Epithelial cell of esophagus (primary cell): ENCODE results near the gene WDCP.

Source experiments
- DNase-seq: peaks from one replicate; pipeline ENCODE4 v3.0.0; 2010; ENCODE audit warnings: low read depth
- H3K4me3 ChIP-seq: 2 replicates; pipeline ENCODE4 v1.5.1; 2011; ENCODE audit warnings: mild to moderate bottlenecking, low read length, control low read depth
- TF ChIP-seq, protein P1 (sequence below): IDR thresholded peaks from 2 replicates; pipeline ENCODE4 v1.5.1; 2011; ENCODE audit warnings: low read depth, mild to moderate bottlenecking, low read length, control low read depth, inconsistent platforms; ENCODE audit not compliant: insufficient read depth; ENCODE audit errors: missing control alignments

Gene WDCP

DNA sequence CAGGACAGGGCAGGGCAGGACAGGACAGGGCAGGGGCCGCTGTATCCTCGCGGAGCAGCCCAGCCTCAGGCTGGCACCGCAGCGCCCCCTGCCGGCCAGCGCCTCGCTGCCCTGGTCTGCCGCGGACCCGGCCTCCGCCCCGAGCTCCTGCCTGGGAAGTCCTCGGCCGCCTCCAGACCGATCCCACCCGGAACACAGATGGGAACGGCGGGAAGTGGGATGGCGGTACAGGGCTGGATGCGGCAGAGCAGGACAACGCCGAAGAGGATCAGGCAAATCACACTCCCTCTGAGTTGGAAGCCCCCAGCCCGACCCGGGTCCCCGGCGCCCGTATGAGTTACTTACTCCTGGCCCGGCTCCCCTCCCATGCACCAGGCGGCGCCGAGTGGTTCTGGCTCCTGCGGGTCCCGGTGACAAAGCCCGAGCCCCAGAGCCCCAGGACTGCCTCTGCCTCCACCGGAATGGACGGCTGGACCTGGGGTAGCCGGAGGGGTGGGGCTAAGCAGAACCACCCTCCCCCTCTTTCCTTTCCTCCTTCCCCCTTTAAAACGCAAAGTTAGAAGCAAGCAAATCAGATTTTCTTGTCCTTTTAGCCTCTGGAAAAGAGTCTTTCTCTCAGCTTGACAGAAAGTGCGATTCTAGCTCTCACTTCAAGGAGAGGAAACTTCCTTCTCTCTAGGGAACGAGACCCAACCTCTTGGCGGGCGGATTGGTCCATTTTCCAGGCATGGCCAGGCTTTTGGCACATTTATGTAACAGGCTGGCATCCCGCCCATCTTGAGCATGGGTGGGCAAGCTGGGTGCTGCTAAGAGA lies 37.4 kb upstream of the WDCP start, which contains the start of gene TP53I3:
TP53I3 (minus strand) TSS at position 449 of the 814 bp plus-strand sequence. CDS start 508 bp downstream, outside the sequence.
- peak within 1 kb of the TSS; percentile 76 for H3K4me3 ChIP-seq
- TF ChIP-seq, protein P1, sequence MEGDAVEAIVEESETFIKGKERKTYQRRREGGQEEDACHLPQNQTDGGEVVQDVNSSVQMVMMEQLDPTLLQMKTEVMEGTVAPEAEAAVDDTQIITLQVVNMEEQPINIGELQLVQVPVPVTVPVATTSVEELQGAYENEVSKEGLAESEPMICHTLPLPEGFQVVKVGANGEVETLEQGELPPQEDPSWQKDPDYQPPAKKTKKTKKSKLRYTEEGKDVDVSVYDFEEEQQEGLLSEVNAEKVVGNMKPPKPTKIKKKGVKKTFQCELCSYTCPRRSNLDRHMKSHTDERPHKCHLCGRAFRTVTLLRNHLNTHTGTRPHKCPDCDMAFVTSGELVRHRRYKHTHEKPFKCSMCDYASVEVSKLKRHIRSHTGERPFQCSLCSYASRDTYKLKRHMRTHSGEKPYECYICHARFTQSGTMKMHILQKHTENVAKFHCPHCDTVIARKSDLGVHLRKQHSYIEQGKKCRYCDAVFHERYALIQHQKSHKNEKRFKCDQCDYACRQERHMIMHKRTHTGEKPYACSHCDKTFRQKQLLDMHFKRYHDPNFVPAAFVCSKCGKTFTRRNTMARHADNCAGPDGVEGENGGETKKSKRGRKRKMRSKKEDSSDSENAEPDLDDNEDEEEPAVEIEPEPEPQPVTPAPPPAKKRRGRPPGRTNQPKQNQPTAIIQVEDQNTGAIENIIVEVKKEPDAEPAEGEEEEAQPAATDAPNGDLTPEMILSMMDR: peak; percentile 38
- peak; percentile 93 for DNase-seq

DNA sequence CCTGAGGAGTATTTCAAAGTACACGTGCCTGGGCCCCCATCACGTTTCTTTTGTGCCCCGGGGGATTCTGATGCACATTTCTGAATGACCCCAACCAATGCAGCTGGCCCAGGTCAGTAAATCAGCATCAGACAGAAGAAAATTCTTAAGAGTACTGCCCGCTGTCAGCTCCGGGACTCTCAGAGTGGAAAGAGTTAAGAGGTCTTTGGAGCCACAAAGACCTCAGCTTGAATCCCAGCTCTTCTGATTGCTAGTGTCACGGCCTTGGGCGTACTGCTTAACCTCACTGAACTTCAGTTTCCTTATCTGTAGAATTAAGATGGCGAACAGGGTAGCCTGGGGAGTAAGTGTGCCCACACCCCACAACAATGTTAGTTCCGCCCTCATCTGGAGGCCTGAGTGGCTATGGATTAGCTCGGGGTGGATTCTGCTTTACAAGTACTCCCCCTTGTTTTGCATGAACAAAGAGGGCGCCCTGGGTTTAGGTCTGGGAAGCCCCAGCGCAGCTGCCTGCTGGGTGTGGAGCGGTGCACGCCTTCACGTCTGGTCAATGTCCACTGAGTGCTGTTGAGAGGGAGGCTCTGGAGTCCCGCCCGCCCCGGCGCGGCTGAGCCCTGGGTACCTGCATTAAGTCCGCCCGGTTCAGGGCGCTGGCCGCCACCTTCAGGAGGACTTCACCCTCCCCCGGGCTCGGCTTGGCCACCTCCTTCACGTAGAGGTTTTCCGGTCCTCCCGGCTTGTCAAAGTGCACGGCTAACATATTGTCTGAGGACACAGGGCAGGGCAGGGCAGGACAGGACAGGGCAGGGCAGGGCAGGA lies 36.6 kb upstream of the WDCP start:
- DNase-seq: peak; percentile 83
- TF ChIP-seq, protein P1: peak; percentile 8
- H3K4me3 ChIP-seq: peak overlapping the region; percentile 76

DNA sequence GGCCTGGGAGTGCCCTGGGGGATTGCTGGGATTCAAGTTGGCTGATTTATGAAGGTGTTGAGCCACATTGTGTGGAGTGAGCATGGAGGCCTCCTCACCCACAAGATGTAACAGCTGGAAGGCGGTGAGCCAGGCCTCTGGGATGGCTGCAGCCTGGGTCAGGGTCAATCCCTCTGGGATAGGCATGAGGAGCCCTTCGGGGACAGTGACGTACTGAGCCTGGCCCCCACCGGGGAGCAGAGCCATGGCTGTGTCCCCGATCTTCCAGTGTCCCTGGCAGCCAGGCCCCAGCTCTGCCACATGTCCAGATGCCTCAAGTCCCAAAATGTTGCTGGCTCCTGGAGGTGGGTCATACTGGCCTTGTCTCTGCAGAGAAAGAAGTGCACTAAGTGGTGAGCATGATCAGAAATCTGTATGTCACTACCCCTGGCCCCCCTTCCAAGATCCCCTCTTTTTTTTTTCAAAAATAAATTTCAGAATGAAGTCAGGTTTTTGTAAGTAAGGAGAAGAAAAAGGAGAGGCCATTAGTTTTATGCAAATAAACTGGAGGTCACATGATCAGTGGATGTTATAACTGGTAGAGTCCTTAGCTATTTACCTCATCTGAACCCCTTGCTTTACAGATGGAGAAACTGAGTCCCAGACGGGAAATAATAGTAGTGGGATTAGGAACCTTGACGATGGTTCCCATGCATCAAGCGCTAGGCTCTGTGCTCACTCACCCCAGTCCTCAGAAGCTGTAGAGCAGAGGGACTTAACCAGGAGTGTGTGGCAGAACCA lies 35.8 kb upstream of the WDCP start:
- no peak for DNase-seq
- TF ChIP-seq, protein P1: no peak
- H3K4me3 ChIP-seq: peak overlapping the region; percentile 76

DNA sequence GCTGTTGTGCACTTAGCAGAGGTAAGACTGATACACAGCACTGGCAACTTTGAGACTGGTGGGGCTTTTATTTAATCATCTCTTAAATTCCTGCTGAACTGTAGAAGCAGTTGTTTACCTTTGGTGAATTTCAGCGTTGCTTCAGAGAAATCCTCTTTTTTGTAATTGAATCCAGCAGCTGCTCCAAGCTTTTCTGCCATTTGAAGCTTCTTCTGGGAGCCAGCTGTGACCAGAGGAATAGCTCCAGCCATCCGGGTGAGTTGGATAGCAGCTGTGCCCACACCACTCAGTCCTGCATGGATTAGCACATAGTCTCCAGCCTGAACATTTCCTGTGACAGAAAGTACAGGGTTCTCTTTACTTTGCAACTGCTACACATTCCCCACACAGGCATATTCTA lies 33.5 kb upstream of the WDCP start:
- TF ChIP-seq, protein P1: no peak
- H3K4me3 ChIP-seq: no peak overlapping the region
- DNase-seq: no peak

- TF ChIP-seq, protein P1: no peak
- DNase-seq: no peak
- H3K4me3 ChIP-seq: peak overlapping the region; percentile 69
These were observed 30.7 kb upstream of the WDCP start for GRCh38 chr2:24077879-24078278.

DNA sequence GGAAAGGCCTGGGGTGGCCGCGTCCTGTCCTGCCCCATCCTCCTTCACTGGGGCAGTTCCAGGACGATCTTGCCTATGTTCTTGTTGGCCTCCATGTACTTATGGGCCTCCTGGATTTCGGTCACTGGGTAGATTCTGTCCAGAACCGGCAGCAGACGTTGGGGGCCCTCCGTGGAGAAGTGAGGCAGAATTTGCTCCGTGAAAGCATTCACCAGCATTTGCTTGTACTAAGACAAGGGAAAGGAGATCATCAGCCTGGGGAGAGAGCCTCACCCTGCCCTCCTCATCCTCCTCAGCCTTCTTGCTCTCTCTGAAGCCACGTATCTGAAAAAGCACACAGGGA lies 30.3 kb upstream of the WDCP start:
- DNase-seq: no peak
- H3K4me3 ChIP-seq: peak overlapping the region; percentile 69
- TF ChIP-seq, protein P1: no peak
